ENCODE measurements around the gene ACTR3.
"Not testable (repeated sequence)": the region's sequence is repeated elsewhere in the genome, so short reads cannot be mapped to it uniquely, and the experiment has no call there.

The ACTR3 gene

GRCh38 chr2:113926314-113926713 is 36.4 kb downstream of the ACTR3 start:
- H3K27me3 ChIP-seq (replicated peaks), result no peaks in the 10 kb centered on the region
- in situ Hi-C loops (cut with HindIII; ENCODE audit: low pct_ligation_motif_present, low sequenced_read_pairs), result no loop called here
- TF ChIP-seq CTCF (IDR thresholded peaks at IDR 0.05; ENCODE audit: low read depth, low read length, missing control alignments), result no peak
- no peak for DNase-seq
- H3K36me3 ChIP-seq (replicated peaks), result peaks cover 44% of the 10 kb centered on the region
- no peak overlapping the region for H3K27ac ChIP-seq
- no peak overlapping the region for H3K4me3 ChIP-seq (ENCODE audit: low read depth, low read length)

DNA sequence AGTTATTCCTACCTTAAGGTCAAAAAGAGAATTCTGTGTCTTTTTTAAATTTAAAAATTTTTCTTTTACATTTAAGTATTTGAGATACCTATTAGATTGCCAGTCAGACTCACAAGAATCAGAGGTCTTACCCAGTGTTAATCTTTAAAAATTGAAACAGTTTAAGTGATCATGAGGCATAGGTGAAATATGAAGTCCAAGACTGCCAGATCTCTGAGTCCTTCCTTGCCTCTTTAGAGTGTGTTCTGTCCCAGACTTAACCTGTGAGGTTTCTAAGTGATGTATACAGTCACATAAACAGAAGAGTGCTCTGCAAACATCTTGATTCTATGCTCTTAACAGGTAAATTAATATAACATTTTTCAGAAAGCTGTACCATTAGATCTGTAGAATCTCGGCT is 40.6 kb downstream of the ACTR3 start:
- in situ Hi-C loops (cut with HindIII; ENCODE audit: low pct_ligation_motif_present, low sequenced_read_pairs), result no loop called here
- Histone ChIP-seq H3K27me3 (replicated peaks) (no peaks in the 10 kb centered on the region), H3K4me3 (ENCODE audit: low read depth, low read length) (no peak overlapping the region), H3K27ac (no peak overlapping the region), H3K36me3 (replicated peaks) (peaks cover 42% of the 10 kb centered on the region)
- TF ChIP-seq CTCF (IDR thresholded peaks at IDR 0.05; ENCODE audit: low read depth, low read length, missing control alignments), result no peak
- DNase-seq, result no peak

DNA sequence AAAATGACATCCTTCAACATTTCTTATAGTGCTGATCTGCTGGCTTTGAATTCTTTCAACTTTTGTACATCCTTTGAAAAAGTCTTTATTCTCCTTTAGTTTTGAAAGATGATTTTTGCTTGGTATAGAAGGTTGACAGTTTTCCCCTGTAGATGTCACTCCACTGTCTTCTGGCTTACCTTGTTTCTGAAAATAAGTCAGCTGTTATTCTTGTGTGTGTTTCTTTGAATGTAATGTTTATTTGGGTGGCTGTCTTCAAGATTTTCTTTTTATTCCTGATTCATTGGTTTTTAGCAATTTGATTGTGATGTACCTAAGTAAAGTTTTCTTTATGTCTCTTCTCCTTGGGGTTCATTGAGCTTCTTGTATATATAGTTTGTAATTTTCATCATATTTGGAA is 47.6 kb downstream of the ACTR3 start:
- in situ Hi-C loops (cut with HindIII; ENCODE audit: low pct_ligation_motif_present, low sequenced_read_pairs), result no loop called here
- H3K27me3 ChIP-seq (replicated peaks), result no peaks in the 10 kb centered on the region
- H3K36me3 ChIP-seq (replicated peaks), result peaks cover 27% of the 10 kb centered on the region
- no peak for DNase-seq
- H3K4me3 ChIP-seq (ENCODE audit: low read depth, low read length), result no peak overlapping the region
- TF ChIP-seq CTCF (IDR thresholded peaks at IDR 0.05; ENCODE audit: low read depth, low read length, missing control alignments), result no peak
- no peak overlapping the region for H3K27ac ChIP-seq

DNA sequence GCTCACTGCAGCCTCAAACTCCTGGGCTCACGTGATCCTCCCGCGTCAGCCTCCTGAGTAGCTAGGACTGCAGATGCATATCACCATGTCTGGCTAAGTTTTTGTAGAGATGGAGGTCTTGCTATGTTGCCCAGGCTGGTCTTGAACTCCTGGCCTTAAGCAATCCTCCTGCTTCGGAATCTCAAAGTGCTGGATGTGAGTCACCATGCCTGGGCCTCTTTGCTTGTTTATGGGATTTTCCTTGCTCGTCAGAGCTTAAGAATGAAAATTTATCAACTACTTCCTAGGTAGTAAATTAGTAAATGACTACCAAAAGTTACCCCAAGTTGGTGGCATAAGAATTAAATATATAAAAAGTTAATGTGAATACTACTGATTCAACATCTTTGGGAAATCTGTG is 51.0 kb downstream of the ACTR3 start:
- no peak for TF ChIP-seq CTCF (IDR thresholded peaks at IDR 0.05; ENCODE audit: low read depth, low read length, missing control alignments)
- Histone ChIP-seq H3K4me3 (ENCODE audit: low read depth, low read length) (no peak overlapping the region), H3K36me3 (replicated peaks) (peaks cover 38% of the 10 kb centered on the region), H3K27me3 (replicated peaks) (no peaks in the 10 kb centered on the region), H3K27ac (no peak overlapping the region)
- in situ Hi-C loops (cut with HindIII; ENCODE audit: low pct_ligation_motif_present, low sequenced_read_pairs), result no loop called here
- DNase-seq, result no peak

GRCh38 chr2:113945784-113946183 is 55.9 kb downstream of the ACTR3 start:
- DNase-seq; H3K27ac ChIP-seq; H3K27me3 ChIP-seq (replicated peaks); in situ Hi-C loops (cut with HindIII; ENCODE audit: low pct_ligation_motif_present, low sequenced_read_pairs); H3K4me3 ChIP-seq (ENCODE audit: low read depth, low read length): not testable (repeated sequence)
- H3K36me3 ChIP-seq (replicated peaks), result peaks cover 55% of the 10 kb centered on the region

DNA sequence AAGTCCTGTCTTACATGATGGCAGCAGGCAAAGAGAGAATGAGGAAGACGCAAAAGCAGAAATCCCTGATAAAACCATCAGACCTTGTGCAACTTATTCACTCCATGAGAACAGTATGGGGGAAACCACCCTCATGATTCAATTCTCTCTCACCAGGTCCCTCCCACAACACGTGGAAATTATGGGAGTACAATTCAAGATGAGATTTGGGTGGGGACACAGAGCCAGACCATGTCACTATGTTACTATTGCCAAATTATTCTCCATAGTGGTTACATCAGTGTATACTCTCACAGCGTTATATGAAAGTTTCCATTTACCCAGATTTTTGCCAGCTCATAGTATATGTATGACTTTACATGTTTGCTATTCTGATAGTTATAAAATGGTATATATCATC is 61.0 kb downstream of the ACTR3 start:
- not testable (repeated sequence) for DNase-seq; H3K27me3 ChIP-seq (replicated peaks); H3K4me3 ChIP-seq (ENCODE audit: low read depth, low read length); H3K27ac ChIP-seq
- H3K36me3 ChIP-seq (replicated peaks), result peaks cover 56% of the 10 kb centered on the region
- in situ Hi-C loops (cut with HindIII; ENCODE audit: low pct_ligation_motif_present, low sequenced_read_pairs), result loop anchor here (25.0 kb wide), 1 partner anchor 189 kb away; the partner anchor contains the start of gene SLC35F5

DNA sequence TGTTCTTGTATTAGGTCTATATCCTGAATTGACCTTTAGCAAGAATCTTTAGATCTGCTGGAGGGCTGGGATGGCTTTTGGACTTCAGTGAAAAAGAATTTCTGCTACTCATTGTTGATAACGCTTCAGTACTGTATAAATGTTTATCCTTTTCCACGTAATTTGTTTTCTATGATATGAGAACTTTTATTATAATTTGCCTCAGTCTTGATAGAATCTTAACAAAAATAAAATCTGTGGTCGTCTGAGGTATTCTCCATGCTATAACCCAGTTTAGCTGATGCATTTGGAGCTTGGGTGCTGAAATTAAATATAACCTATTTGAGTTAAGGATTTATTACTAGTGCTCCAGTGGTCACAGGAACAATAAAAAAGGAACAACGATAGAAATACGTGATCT is 71.1 kb downstream of the ACTR3 start:
- Histone ChIP-seq H3K36me3 (replicated peaks) (peaks cover 17% of the 10 kb centered on the region), H3K27ac (no peak overlapping the region), H3K27me3 (replicated peaks) (no peaks in the 10 kb centered on the region), H3K4me3 (ENCODE audit: low read depth, low read length) (no peak overlapping the region)
- no peak for DNase-seq
- no peak for TF ChIP-seq CTCF (IDR thresholded peaks at IDR 0.05; ENCODE audit: low read depth, low read length, missing control alignments)
- in situ Hi-C loops (cut with HindIII; ENCODE audit: low pct_ligation_motif_present, low sequenced_read_pairs), result loop anchor here (25.0 kb wide), 1 partner anchor 199 kb away; the partner anchor contains the start of gene SLC35F5
